Measurements from ENCODE around the gene LSS.
"Not testable (repeated sequence)": the region's sequence is repeated elsewhere in the genome, so short reads cannot be mapped to it uniquely, and the experiment has no call there.

Gene LSS

DNA sequence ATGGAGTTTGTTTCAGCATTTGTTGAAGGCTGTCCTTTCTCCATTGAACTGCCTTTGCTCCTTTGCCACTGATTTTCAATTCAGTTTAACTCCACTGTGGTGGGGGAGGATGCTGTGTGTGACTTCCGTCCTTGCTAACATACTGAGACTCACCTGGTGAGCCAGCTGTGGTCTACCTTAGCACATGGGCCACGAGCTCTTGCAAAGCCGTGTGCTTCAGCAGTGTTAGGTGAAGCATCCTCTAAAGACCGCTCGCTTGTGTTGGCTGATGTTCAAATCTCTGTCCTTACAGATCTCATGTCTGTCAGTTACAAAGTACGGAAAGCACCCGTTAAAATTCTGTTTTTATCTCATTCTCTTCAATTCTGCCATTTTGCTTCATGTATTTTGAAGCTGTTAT, 40.8 kb downstream of the LSS start:
- H3K4me3 ChIP-seq (ENCODE audit: low read depth, low read length) = no peak overlapping the region
- no peak for DNase-seq (ENCODE audit: low read depth)
- TF ChIP-seq, protein P1, sequence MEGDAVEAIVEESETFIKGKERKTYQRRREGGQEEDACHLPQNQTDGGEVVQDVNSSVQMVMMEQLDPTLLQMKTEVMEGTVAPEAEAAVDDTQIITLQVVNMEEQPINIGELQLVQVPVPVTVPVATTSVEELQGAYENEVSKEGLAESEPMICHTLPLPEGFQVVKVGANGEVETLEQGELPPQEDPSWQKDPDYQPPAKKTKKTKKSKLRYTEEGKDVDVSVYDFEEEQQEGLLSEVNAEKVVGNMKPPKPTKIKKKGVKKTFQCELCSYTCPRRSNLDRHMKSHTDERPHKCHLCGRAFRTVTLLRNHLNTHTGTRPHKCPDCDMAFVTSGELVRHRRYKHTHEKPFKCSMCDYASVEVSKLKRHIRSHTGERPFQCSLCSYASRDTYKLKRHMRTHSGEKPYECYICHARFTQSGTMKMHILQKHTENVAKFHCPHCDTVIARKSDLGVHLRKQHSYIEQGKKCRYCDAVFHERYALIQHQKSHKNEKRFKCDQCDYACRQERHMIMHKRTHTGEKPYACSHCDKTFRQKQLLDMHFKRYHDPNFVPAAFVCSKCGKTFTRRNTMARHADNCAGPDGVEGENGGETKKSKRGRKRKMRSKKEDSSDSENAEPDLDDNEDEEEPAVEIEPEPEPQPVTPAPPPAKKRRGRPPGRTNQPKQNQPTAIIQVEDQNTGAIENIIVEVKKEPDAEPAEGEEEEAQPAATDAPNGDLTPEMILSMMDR (IDR thresholded peaks at IDR 0.05; ENCODE audit: low read depth, low read length) = no peak
- no peak for TF ChIP-seq POLR2A (IDR thresholded peaks at IDR 0.05; ENCODE audit: extremely low read depth, insufficient read length)
- no peak for TF ChIP-seq MYC (IDR thresholded peaks at IDR 0.05; ENCODE audit: low read depth, low read length)
- TF ChIP-seq, protein P2, sequence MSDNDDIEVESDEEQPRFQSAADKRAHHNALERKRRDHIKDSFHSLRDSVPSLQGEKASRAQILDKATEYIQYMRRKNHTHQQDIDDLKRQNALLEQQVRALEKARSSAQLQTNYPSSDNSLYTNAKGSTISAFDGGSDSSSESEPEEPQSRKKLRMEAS (IDR thresholded peaks at IDR 0.05; ENCODE audit: low read depth, low read length) = no peak

DNA sequence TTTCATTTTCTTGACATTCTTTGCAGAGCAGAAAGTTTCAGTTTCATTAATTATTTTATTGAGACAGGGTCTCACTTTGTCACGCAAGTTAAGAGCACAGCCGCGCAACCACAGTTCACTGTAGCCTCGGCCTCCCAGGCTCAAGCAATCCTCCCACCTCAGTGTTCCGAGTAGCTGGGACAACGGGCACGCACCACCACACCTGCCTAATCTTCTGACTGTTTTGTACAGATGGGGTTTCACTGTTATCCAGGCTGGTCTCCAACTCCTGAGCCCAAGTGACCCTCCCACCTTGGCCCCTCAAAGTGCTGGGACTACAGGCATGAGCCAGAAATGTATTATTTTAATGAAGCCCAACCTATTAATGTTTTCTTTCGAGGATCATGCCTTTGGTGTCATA, 41.3 kb downstream of the LSS start:
- DNase-seq (ENCODE audit: low read depth) = no peak
- TF ChIP-seq MYC (IDR thresholded peaks at IDR 0.05; ENCODE audit: low read depth, low read length) = no peak
- TF ChIP-seq, protein P2 (IDR thresholded peaks at IDR 0.05; ENCODE audit: low read depth, low read length) = no peak

DNA sequence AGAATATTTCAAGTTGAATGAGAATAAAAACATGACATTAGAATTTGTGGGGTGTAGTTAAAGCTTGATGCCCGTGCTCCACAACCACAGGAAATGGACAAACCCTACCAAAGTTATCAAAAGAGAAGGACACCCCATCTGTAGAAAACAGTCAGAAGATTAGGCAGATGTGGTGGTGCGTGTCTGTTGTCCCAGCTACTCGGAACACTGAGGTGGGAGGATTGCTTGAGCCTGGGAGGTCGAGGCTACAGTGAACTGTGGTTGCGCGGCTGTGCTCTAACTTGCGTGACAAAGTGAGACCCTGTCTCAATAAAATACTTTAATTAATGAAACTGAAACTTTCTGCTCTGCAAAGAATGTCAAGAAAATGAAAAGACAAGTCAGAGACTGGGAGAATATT, 42.9 kb downstream of the LSS start:
- TF ChIP-seq, protein P2 (IDR thresholded peaks at IDR 0.05; ENCODE audit: low read depth, low read length) = no peak
- TF ChIP-seq, protein P1 (IDR thresholded peaks at IDR 0.05; ENCODE audit: low read depth, low read length) = no peak
- TF ChIP-seq POLR2A (IDR thresholded peaks at IDR 0.05; ENCODE audit: extremely low read depth, insufficient read length) (no peak), MYC (IDR thresholded peaks at IDR 0.05; ENCODE audit: low read depth, low read length) (no peak)
- no peak for DNase-seq (ENCODE audit: low read depth)
- no peak overlapping the region for H3K4me3 ChIP-seq (ENCODE audit: low read depth, low read length)

More for the DNA sequence above, 41.3 kb downstream of the LSS start:
- H3K4me3 ChIP-seq (ENCODE audit: low read depth, low read length) = no peak overlapping the region

DNA sequence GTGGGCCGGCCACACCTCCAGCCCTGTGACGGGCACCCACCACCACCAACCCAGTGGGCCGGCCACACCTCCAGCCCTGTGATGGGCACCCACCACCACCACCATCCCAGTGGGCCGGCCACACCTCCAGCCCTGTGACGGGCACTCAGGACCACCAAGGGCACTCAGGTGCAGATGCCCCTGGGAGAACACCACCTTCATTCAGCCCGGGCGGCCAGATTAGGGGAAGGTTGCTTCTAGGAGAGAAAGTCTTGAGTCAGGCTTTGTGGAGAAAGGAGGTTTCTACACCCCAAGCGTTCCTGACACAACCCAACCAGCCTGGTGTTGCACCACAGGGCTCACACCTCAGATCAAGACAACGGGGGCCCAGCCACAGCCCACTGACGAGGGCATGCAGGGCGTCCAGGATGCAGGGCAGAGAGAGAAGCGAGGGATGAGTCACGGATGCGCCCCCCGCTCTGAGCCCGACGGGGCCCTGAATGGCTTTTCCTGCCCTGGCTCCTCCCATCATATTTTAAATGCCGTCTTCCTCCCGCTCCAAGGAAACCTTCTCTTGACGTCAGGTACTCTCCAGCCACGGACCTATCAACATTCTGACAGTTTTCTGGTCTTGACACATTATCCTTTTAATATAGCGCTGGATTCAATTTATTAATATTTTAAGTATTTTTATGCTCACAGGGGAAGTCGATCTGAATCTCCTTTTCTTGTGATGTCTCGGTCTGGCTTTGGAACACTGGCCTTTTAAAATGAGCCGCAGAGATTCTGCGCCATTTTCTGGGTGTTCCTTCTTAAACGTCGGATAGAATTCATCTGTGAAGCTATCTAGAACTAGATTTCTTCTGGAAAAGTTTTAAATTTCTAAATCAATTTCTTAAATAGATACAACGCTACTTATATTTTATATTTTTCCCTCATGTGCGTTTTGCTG, 43.7 kb downstream of the LSS start:
- peak; percentile 94 for DNase-seq (ENCODE audit: low read depth)
- H3K4me3 ChIP-seq (ENCODE audit: low read depth, low read length) = no peak overlapping the region
- TF ChIP-seq MYC (IDR thresholded peaks at IDR 0.05; ENCODE audit: low read depth, low read length) = 0 out of 2 replicates have a peak, but pooled peaks have one; percentile 36
- no peak for TF ChIP-seq POLR2A (IDR thresholded peaks at IDR 0.05; ENCODE audit: extremely low read depth, insufficient read length)

DNA sequence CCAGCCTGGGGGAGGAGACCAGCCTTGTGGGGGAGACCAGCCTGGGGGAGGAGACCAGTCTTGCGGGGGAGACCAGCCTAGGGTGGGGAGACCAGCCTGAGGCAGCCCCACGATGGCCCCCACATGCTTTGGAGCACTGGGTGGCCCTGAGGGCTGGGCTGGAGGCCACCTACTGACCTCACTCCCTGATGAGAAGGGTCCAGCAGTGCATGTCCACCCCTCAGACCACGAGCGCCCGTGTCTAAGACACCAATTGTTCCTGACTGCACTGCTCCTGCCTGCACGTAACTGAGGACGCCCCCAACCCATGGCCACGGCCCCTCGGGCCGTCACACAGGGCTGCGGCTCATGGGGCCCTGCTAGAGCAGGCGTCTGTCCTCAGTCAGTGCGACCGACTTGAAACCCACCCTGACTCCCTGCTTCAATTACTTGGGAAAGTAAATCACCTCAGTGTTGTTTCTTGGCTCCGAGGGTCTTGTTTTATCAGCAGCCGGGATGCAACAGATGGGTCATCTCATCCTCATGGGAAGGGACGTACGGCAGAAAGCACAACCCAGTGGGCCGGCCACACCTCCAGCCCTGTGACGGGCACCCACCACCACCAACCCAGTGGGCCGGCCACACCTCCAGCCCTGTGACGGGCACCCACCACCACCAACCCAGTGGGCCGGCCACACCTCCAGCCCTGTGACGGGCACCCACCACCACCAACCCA, 44.5 kb downstream of the LSS start, which contains the start of gene SPATC1L:
Gene SPATC1L (minus strand): TSS at position 550 of the 715 bp plus-strand sequence. CDS start 1,643 bp downstream, outside the sequence.
- no peak for TF ChIP-seq MYC (IDR thresholded peaks at IDR 0.05; ENCODE audit: low read depth, low read length)
- TF ChIP-seq, protein P2 (IDR thresholded peaks at IDR 0.05; ENCODE audit: low read depth, low read length) = no peak
- no peak for TF ChIP-seq POLR2A (IDR thresholded peaks at IDR 0.05; ENCODE audit: extremely low read depth, insufficient read length)
- TF ChIP-seq, protein P1 (IDR thresholded peaks at IDR 0.05; ENCODE audit: low read depth, low read length) = no peak
- peak; percentile 62 for DNase-seq (ENCODE audit: low read depth)
- no peak within 1 kb of the TSS for H3K4me3 ChIP-seq (ENCODE audit: low read depth, low read length)

DNA sequence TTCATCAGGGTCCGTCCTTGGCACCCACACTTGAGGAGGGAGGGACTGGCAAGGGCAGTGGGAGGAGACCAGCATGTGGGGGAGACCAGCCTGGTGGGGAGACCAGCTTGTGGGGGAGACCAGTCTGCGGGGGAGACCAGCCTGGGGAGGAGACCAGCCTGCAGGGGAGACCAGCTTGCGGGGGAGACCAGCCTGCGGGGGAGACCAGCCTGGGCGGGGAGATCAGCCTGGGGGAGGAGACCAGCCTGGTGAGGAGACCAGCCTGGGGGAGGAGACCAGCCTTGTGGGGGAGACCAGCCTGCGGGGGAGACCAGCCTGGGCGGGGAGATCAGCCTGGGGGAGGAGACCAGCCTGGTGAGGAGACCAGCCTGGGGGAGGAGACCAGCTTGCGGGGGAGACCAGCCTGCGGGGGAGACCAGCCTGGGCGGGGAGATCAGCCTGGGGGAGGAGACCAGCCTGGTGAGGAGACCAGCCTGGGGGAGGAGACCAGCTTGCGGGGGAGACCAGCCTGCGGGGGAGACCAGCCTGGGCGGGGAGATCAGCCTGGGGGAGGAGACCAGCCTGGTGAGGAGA, 45.2 kb downstream of the LSS start:
- peak; percentile 72 for DNase-seq (ENCODE audit: low read depth)
- not testable (repeated sequence) for H3K4me3 ChIP-seq (ENCODE audit: low read depth, low read length)

Data from NB4 (cell line).